Measurements from ENCODE around the gene NF2. TPM values are rescaled to one million over a fixed set of nuclear protein-coding genes. Genes with fewer than 3 reads are reported as not detected.

Gene NF2
- total RNA-seq, 4 donors from 2014 or later, result 26.6 to 35.2 (median 32.9) TPM

DNA sequence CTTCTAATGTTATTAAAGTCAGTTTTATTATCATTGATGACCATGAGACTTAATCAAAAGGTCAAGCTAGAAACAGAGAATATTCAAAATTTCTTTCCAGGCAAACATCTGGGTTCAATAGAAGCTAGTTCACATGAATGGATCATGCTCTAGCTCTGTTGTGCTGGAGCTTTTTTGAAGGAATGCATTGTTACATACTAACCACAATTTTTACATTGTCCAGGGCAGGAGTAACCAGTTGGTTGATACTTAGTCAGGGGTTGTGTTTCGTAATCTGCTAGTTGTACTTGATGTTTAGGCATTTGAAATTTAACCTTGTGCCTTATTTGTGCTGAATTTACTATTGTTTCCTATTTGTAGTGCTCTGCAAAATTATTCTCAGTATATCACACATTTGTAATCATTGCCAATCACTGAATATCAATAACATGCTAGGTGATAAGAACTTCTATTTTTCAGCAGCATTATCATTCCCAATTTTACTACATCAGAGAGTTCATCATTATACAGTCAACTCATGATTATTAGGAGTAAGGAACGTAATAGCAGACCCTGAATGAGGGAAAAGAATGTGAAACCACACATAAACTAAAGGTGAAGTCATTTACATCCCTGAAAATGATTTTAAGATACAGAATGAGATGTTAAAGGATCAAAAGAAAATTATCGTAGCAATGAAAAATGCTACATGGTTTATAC lies 23.2 kb downstream of the NF2 start:
- TF ChIP-seq, protein P1, sequence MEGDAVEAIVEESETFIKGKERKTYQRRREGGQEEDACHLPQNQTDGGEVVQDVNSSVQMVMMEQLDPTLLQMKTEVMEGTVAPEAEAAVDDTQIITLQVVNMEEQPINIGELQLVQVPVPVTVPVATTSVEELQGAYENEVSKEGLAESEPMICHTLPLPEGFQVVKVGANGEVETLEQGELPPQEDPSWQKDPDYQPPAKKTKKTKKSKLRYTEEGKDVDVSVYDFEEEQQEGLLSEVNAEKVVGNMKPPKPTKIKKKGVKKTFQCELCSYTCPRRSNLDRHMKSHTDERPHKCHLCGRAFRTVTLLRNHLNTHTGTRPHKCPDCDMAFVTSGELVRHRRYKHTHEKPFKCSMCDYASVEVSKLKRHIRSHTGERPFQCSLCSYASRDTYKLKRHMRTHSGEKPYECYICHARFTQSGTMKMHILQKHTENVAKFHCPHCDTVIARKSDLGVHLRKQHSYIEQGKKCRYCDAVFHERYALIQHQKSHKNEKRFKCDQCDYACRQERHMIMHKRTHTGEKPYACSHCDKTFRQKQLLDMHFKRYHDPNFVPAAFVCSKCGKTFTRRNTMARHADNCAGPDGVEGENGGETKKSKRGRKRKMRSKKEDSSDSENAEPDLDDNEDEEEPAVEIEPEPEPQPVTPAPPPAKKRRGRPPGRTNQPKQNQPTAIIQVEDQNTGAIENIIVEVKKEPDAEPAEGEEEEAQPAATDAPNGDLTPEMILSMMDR (IDR thresholded peaks at IDR 0.05), result no peak
- no peak for ATAC-seq (ENCODE audit: low FRiP score)
- DNase-seq (ENCODE audit: low spot score), result no peak

DNA sequence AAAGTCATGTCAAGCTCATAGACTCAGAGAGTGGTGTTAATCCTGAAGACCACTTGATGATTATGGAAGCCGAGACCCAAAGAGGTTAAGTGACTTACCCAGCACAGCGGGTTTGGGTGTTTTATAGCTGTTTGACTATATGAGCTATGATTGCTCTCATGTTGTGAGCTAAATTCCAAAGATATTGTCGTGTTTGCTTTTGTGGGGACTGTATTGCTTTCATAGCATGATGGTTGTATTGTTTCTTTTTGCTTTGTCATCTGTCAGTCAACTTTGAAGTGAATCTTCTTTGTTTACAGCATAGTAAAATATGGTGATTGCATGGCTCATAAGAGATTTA lies 23.7 kb downstream of the NF2 start:
- no peak for DNase-seq (ENCODE audit: low spot score)
- TF ChIP-seq, protein P1 (IDR thresholded peaks at IDR 0.05), result no peak
- no peak for ATAC-seq (ENCODE audit: low FRiP score)

DNA sequence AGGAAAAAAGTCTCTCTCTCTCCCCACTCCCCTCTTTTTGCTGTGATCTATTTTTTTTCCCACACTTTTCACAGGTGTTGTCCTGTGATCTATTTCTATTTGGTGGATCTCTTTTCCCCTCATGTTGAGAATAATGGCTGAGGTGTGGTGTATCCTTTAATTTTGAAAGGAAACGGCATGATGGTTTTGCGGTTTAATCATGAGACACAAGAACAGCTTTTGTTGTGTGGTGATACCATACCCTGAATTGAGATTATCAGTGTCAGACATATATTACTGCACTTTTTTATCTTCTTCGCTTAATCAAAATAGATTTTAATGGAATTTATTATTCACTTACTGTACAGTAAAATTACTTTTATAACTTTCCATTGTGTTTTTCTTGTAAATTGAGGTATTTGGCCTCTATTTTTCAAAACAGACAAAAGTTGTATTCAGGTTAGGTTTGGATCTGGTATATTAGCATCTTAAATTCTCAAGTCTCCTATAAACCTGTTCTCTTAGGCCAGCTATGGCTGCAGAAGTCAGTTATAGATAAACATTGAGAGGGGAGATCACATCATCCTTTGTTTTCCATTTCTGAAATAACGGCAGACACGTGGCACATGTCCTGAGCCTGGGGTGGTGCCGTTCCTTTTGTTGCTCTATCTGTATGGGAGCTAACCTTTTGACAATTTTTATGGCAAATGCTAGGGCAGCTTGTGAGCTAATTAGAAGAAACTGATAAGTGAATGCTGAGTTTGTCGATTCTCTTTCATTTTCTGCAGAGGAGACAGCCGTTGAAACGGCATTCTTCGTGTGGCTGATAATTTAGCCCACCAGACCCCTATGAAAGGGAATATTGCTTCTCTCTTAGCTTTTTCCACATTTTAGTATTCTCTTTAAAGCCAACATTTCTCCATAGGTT lies 25.8 kb downstream of the NF2 start:
- no peak for ATAC-seq (ENCODE audit: low FRiP score)
- DNase-seq (ENCODE audit: low spot score), result no peak
- TF ChIP-seq, protein P1 (IDR thresholded peaks at IDR 0.05), result no peak

DNA sequence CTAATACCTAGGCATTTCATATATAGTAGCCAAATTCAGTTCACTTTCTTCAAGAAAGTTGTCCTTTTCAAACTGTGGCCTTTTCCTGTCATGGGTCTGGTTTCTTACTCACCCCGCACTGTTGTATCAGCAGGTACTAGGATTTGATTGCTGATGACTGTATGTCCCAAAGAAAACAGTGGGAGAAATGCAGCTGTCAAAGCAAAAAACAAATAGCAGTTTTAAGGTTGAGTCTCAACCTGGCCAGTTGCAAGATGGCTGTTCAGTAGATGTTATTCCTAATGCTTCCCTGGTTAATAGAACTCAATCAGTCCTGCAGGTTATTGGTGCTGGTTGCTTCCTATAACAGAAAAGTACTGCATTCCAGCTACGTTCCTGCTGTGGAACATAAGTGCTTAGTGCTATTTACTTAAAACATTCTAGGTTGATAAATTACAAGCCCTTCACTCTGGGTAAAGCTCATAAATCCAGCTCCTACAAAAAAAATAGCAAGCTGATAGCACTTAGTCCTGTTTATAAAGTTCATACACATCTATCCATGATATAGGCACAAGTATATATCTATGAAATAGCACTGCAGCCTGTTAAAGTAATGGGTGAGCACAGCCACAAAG lies 26.6 kb downstream of the NF2 start:
- TF ChIP-seq, protein P1 (IDR thresholded peaks at IDR 0.05), result no peak
- ATAC-seq (ENCODE audit: low FRiP score) (no peak), DNase-seq (ENCODE audit: low spot score) (no peak)

DNA sequence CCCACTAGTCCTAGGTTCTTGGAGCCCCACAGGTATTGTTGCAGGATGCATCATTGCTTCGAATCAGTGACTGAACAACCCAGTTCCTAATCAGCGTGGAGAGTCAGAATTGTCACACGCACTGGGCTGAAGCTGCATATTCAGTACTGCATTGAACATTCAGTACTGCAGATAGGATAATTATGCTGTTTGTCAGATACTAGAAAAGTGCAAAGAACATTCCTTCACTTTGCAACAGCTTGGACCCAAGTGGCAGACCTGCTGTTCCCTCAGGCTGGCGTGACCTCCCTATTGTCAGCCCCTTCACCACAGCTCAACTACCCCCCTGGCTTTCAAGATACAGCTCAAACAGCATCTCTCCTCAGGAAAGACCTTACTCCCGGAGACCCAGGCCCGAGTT lies 27.6 kb downstream of the NF2 start:
- no peak for ATAC-seq (ENCODE audit: low FRiP score)

DNA sequence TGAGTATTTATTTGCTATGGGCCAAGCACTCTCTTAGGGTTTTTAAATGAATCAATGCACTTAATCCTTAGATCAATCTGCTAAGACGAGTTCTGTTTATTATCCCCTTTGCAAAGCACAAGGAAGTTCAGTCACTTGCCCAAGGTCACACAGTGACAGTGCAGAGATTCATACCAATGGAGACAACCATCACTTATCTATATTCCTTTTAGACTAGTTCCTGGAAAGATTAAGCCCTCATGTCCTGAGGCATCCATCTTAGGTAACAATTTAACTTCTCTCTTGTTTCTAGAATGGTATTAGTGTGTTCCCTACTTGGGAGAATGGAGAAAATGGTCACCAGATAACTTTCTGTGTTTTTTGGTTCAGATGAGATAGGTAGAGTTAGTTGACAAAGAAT lies 28.3 kb downstream of the NF2 start:
- ATAC-seq (ENCODE audit: low FRiP score), result no peak

More for the DNA sequence above, 27.6 kb downstream of the NF2 start:
- TF ChIP-seq, protein P1 (IDR thresholded peaks at IDR 0.05), result no peak
- DNase-seq (ENCODE audit: low spot score), result no peak

More for the DNA sequence above, 28.3 kb downstream of the NF2 start:
- DNase-seq (ENCODE audit: low spot score), result no peak
- TF ChIP-seq, protein P1 (IDR thresholded peaks at IDR 0.05), result no peak

All from omental fat pad (tissue), 4 donors.